Measurements from ENCODE around the gene DRD2. TPM values are rescaled to one million over a fixed set of nuclear protein-coding genes. Genes with fewer than 3 reads are reported as not detected.

The DRD2 gene
- total RNA-seq, 1 donor from 2014 or later: 0.49 TPM

- H3K27me3 ChIP-seq: no peaks in the 10 kb centered on the region
- no peaks in the 10 kb centered on the region for H3K4me1 ChIP-seq
- no peak overlapping the region for H3K27ac ChIP-seq
- DNase-seq (ENCODE audit: extremely low spot score in 2 of 2): no peak
- H3K36me3 ChIP-seq: no peaks in the 10 kb centered on the region
- H3K4me3 ChIP-seq: no peak overlapping the region
- no peaks in the 10 kb centered on the region for H3K9me3 ChIP-seq
- intact Hi-C loops (cut with DNase I): no loop called here
- no peak for TF ChIP-seq POLR2AphosphoS5 (IDR thresholded peaks at IDR 0.05; ENCODE audit: insufficient read depth in 1 of 2, low read depth in 1 of 2)
- no peak for TF ChIP-seq CTCF (IDR thresholded peaks at IDR 0.05)
- no peak for TF ChIP-seq POLR2A (IDR thresholded peaks at IDR 0.05)
Measured at GRCh38 chr11:113497066-113497910, 22.1 kb upstream of the DRD2 start.

GRCh38 chr11:113496026-113496651 lies 20.9 kb upstream of the DRD2 start:
- DNase-seq (ENCODE audit: extremely low spot score in 2 of 2): no peak
- Histone ChIP-seq H3K4me3 (no peak overlapping the region), H3K36me3 (no peaks in the 10 kb centered on the region), H3K4me1 (no peaks in the 10 kb centered on the region), H3K27me3 (no peaks in the 10 kb centered on the region), H3K9me3 (no peaks in the 10 kb centered on the region), H3K27ac (no peak overlapping the region)
- intact Hi-C loops (cut with DNase I): no loop called here
- TF ChIP-seq POLR2AphosphoS5 (IDR thresholded peaks at IDR 0.05; ENCODE audit: insufficient read depth in 1 of 2, low read depth in 1 of 2) (no peak), CTCF (IDR thresholded peaks at IDR 0.05) (no peak), POLR2A (IDR thresholded peaks at IDR 0.05) (no peak)

- intact Hi-C loops (cut with DNase I): no loop called here
- TF ChIP-seq POLR2A (IDR thresholded peaks at IDR 0.05) (no peak), CTCF (IDR thresholded peaks at IDR 0.05) (no peak), POLR2AphosphoS5 (IDR thresholded peaks at IDR 0.05; ENCODE audit: insufficient read depth in 1 of 2, low read depth in 1 of 2) (no peak)
Measured at GRCh38 chr11:113494021-113494420, 18.8 kb upstream of the DRD2 start.

GRCh38 chr11:113493206-113493605 lies 18.0 kb upstream of the DRD2 start:
- H3K27me3 ChIP-seq: no peaks in the 10 kb centered on the region
- H3K4me1 ChIP-seq: no peaks in the 10 kb centered on the region
- H3K36me3 ChIP-seq: no peaks in the 10 kb centered on the region
- H3K4me3 ChIP-seq: no peak overlapping the region
- H3K9me3 ChIP-seq: no peaks in the 10 kb centered on the region
- no peak for DNase-seq (ENCODE audit: extremely low spot score in 2 of 2)
- intact Hi-C loops (cut with DNase I): no loop called here
- TF ChIP-seq CTCF (IDR thresholded peaks at IDR 0.05) (no peak), POLR2A (IDR thresholded peaks at IDR 0.05) (no peak), POLR2AphosphoS5 (IDR thresholded peaks at IDR 0.05; ENCODE audit: insufficient read depth in 1 of 2, low read depth in 1 of 2) (no peak)
- H3K27ac ChIP-seq: no peak overlapping the region

More at GRCh38 chr11:113494021-113494420, 18.8 kb upstream of the DRD2 start:
- peak; percentile 37 to 54 for DNase-seq (ENCODE audit: extremely low spot score in 2 of 2)
- no peak overlapping the region for H3K27ac ChIP-seq
- H3K4me3 ChIP-seq: no peak overlapping the region
- no peaks in the 10 kb centered on the region for H3K9me3 ChIP-seq
- no peaks in the 10 kb centered on the region for H3K4me1 ChIP-seq
- no peaks in the 10 kb centered on the region for H3K36me3 ChIP-seq
- H3K27me3 ChIP-seq: no peaks in the 10 kb centered on the region

GRCh38 chr11:113488931-113489351 lies 13.7 kb upstream of the DRD2 start:
- H3K27ac ChIP-seq: no peak overlapping the region
- TF ChIP-seq POLR2AphosphoS5 (IDR thresholded peaks at IDR 0.05; ENCODE audit: insufficient read depth in 1 of 2, low read depth in 1 of 2) (no peak), CTCF (IDR thresholded peaks at IDR 0.05) (no peak), POLR2A (IDR thresholded peaks at IDR 0.05) (no peak)
- no peak overlapping the region for H3K4me3 ChIP-seq
- intact Hi-C loops (cut with DNase I): no loop called here
- no peak for DNase-seq (ENCODE audit: extremely low spot score in 2 of 2)
- H3K4me1 ChIP-seq: no peaks in the 10 kb centered on the region
- no peaks in the 10 kb centered on the region for H3K27me3 ChIP-seq
- no peaks in the 10 kb centered on the region for H3K36me3 ChIP-seq
- H3K9me3 ChIP-seq: no peaks in the 10 kb centered on the region

Measured in vagina (tissue), 2 donors.